Tibial nerve (tissue), 4 donors: ENCODE measurements around the gene CEP112. TPM values are rescaled to one million over a fixed set of nuclear protein-coding genes. Genes with fewer than 3 reads are reported as not detected.

ENCODE experiments used
- DNase-seq, 2 donors: peaks; one replicate each; pipeline ENCODE4 v3.0.0-alpha.2; 2019; ENCODE audit warnings: low spot score in 2 of 2
- H3K27ac ChIP-seq, 4 donors: fragments of 200-600 bp; sonication (generic) in 3 of 4; one replicate each; pipeline ENCODE4 v1.5.1; 2017 to 2019; ENCODE audit warnings: mild to moderate bottlenecking in 1 of 4
- H3K27me3 ChIP-seq, 2 donors: fragments of 200-600 bp; sonication (generic) in 1 of 2; one replicate each; pipeline versions ENCODE4 v1.5.1 to v1.6.0; 2017 to 2019
- H3K36me3 ChIP-seq, 3 donors: fragments of 200-600 bp; sonication (generic); one replicate each; pipeline ENCODE4 v1.5.1; 2018 to 2019
- H3K4me1 ChIP-seq, 4 donors: fragments of 200-600 bp; sonication (generic) in 3 of 4; one replicate each; pipeline ENCODE4 v1.5.1; 2017 to 2019
- H3K4me3 ChIP-seq, 4 donors: fragments of 200-600 bp; sonication (generic) in 3 of 4; one replicate each; pipeline ENCODE4 v1.5.1; 2017 to 2019; ENCODE audit warnings: mild to moderate bottlenecking in 1 of 4, moderate library complexity in 1 of 4
- H3K9me3 ChIP-seq, 4 donors: fragments of 200-600 bp; sonication (generic) in 3 of 4; one replicate each; pipeline ENCODE4 v1.5.1; 2017 to 2019
- EP300 ChIP-seq, 2 donors: sonication (generic); formaldehyde crosslinking; IDR thresholded peaks; one replicate each; pipeline ENCODE4 v1.6.1; 2017; ENCODE audit warnings: antibody characterized with exemption in 2 of 2, mild to moderate bottlenecking in 1 of 2
- POLR2A ChIP-seq, 2 donors: fragments of 450-650 bp; IDR thresholded peaks; one replicate each; pipeline ENCODE4 v1.6.1; 2017; ENCODE audit warnings: antibody characterized with exemption in 2 of 2, mild to moderate bottlenecking in 2 of 2, moderate library complexity in 2 of 2
- WGBS, 2 donors: methylation state at CpG; one replicate each; pipeline ENCODE4 v1.1.5; 2018; 5-methylcytosine and 5-hydroxymethylcytosine counted together
- total RNA-seq, 4 donors: library from RNA; depleted of rRNA; stranded (reverse); fragments of >200 nt; gene quantifications; one replicate each; pipeline ENCODE4 v1.1.0, GENCODE V29; 2016
- TF ChIP-seq, protein P1 (sequence below), 5 experiments: fragments of 200-600 bp in 3 of 5; fragments of 450-650 bp in 2 of 5; sonication (generic) in 3 of 5; IDR thresholded peaks; one replicate each; pipeline ENCODE4 v1.5.1; 2016 to 2019; ENCODE audit warnings: antibody characterized with exemption in 5 of 5, mild to moderate bottlenecking in 3 of 5, moderate library complexity in 2 of 5

CEP112 gene
- total RNA-seq, 4 donors from 2014 or later = 26.0 to 46.8 (median 34.2) TPM

DNA sequence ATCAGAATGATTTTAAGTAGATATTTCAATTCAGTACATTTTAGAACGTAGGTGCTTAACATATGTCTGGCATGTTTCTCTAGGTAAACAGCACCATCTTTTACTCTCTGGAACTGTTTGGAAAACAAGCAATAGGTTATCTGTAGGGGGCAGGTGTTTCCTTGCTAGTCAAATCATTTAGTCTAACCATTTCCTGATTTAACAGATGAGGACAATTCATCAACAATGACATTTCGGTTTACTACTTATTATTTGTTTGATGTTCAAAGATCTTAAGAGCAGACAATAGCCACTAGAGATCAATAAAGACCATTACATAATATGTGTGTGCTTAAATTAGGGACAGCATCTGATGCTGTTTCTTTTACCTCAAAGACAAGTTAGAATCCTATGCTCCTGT lies 173.1 kb downstream of the CEP112 start:
- H3K4me3 ChIP-seq = no peak overlapping the region
- no peaks in the 10 kb centered on the region for H3K27me3 ChIP-seq
- TF ChIP-seq EP300 (IDR thresholded peaks at IDR 0.05) (no peak), POLR2A (IDR thresholded peaks at IDR 0.05) (no peak)
- TF ChIP-seq, protein P1, sequence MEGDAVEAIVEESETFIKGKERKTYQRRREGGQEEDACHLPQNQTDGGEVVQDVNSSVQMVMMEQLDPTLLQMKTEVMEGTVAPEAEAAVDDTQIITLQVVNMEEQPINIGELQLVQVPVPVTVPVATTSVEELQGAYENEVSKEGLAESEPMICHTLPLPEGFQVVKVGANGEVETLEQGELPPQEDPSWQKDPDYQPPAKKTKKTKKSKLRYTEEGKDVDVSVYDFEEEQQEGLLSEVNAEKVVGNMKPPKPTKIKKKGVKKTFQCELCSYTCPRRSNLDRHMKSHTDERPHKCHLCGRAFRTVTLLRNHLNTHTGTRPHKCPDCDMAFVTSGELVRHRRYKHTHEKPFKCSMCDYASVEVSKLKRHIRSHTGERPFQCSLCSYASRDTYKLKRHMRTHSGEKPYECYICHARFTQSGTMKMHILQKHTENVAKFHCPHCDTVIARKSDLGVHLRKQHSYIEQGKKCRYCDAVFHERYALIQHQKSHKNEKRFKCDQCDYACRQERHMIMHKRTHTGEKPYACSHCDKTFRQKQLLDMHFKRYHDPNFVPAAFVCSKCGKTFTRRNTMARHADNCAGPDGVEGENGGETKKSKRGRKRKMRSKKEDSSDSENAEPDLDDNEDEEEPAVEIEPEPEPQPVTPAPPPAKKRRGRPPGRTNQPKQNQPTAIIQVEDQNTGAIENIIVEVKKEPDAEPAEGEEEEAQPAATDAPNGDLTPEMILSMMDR (IDR thresholded peaks at IDR 0.05) = no peak
- peaks cover 0 to 12% (median 6%) of the 10 kb centered on the region in 4 donors for H3K9me3 ChIP-seq
- DNase-seq = no peak
- 40 to 63% methylated on average over 2 of the region's 2 CpGs for WGBS, 2 donors
- H3K27ac ChIP-seq = no peak overlapping the region
- H3K36me3 ChIP-seq = peaks cover 0 to 29% (median 0%) of the 10 kb centered on the region in 3 donors
- no peaks in the 10 kb centered on the region for H3K4me1 ChIP-seq

DNA sequence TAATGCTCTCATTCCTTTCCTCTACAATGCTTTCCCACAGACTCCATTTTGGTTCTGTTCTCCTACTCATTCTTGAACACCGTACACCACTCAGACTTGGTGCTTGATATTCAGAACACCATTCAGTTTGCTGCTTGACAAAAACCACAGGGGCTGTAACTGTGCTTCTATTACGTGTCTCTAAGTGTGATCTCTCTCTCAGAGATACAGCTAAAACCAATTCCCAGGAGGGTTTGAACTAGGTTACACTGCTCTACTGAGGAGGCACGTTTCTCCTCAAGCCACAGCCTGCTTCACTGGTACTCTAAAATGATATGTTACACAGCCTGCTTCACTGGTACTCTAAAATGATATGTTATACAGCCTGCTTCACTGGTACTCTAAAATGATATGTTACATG lies 175.7 kb downstream of the CEP112 start:
- Histone ChIP-seq H3K4me3 (no peak overlapping the region), H3K27ac (no peak overlapping the region), H3K27me3 (no peaks in the 10 kb centered on the region), H3K36me3 (peaks cover 0 to 14% (median 0%) of the 10 kb centered on the region in 3 donors), H3K9me3 (no peaks in the 10 kb centered on the region), H3K4me1 (no peaks in the 10 kb centered on the region)
- WGBS, 2 donors = 64 to 67% methylated on average over 3 of the region's 3 CpGs
- TF ChIP-seq, protein P1 (IDR thresholded peaks at IDR 0.05) = no peak
- TF ChIP-seq EP300 (IDR thresholded peaks at IDR 0.05) = no peak
- no peak for DNase-seq

DNA sequence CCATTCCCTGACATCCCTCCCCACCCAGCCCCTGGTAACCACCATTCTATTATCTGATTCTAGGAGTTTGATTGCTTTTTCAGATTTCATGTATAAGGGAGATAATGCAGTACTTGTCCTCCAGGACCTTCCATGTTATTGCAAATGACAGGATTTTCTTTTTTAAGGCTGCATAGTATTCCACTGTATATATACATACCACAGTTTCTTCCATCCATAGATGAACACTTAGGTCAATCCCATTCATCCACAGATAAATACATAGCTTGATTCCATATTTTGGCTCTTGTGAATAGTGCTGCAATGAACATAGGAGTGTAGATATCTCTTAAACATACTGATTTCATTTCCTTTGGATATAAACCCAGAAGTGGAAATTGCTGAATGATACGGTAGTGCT lies 183.3 kb downstream of the CEP112 start:
- H3K36me3 ChIP-seq = peaks cover 0 to 10% (median 0%) of the 10 kb centered on the region in 3 donors
- TF ChIP-seq EP300 (IDR thresholded peaks at IDR 0.05) (no peak), POLR2A (IDR thresholded peaks at IDR 0.05) (no peak)
- TF ChIP-seq, protein P1 (IDR thresholded peaks at IDR 0.05) = no peak
- no peak overlapping the region for H3K4me3 ChIP-seq
- no peaks in the 10 kb centered on the region for H3K27me3 ChIP-seq
- WGBS, 2 donors = 0 to 52% methylated on average over 1 of the region's 1 CpG
- no peaks in the 10 kb centered on the region for H3K4me1 ChIP-seq
- DNase-seq = no peak
- H3K27ac ChIP-seq = no peak overlapping the region
- H3K9me3 ChIP-seq = no peaks in the 10 kb centered on the region

DNA sequence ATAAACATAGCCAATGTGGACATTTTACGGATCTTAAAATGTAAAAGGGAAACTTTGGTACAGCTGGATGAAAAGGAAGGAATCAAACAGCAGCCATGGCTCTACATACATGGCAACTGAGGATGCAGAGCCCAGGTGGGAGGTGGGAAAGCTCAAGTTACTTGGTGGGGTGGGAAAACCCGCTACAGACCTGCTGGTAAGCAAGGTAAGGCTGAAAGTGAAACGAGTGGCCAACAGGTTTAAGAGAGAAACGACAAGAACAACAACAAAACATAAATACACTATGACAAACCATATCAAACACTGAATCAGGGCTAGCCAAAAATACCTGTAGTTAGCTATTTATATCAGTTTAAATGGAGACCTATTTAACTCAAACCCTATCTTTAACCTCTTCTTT lies 185.3 kb downstream of the CEP112 start:
- Histone ChIP-seq H3K9me3 (no peaks in the 10 kb centered on the region), H3K4me3 (no peak overlapping the region), H3K27me3 (no peaks in the 10 kb centered on the region), H3K36me3 (peaks cover 0 to 12% (median 0%) of the 10 kb centered on the region in 3 donors), H3K27ac (no peak overlapping the region), H3K4me1 (no peaks in the 10 kb centered on the region)
- TF ChIP-seq EP300 (IDR thresholded peaks at IDR 0.05) (no peak), POLR2A (IDR thresholded peaks at IDR 0.05) (no peak)
- TF ChIP-seq, protein P1 (IDR thresholded peaks at IDR 0.05) = no peak
- WGBS, 2 donors = 85 to 87% methylated on average over 4 of the region's 4 CpGs
- DNase-seq = no peak

DNA sequence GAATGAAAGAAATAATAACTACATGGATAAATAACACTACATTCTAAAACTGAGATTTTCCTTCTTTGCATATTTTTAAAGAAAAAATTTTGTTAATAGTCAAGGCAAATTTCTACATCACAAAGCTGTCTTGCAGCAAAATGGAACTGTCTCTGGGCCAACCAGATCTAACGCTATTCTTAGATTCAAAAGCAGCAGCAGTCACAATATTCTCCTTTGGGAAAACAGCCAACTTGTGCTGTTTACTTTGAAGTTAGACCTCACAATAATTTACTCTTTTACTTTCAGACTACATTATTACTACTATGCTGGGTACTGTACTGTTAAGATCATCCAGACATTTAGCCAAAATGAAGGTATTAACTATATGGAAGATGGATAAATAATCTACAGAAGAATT lies 189.1 kb downstream of the CEP112 start:
- TF ChIP-seq POLR2A (IDR thresholded peaks at IDR 0.05) (no peak), EP300 (IDR thresholded peaks at IDR 0.05) (no peak)
- TF ChIP-seq, protein P1 (IDR thresholded peaks at IDR 0.05) = no peak
- Histone ChIP-seq H3K4me1 (no peaks in the 10 kb centered on the region), H3K27ac (no peak overlapping the region), H3K27me3 (no peaks in the 10 kb centered on the region), H3K4me3 (no peak overlapping the region), H3K9me3 (no peaks in the 10 kb centered on the region), H3K36me3 (peaks cover 0 to 15% (median 0%) of the 10 kb centered on the region in 3 donors)
- 36 to 39% methylated on average over 1 of the region's 1 CpG for WGBS, 2 donors
- no peak for DNase-seq
